Measurements from ENCODE around the gene PTAR1.

DNA sequence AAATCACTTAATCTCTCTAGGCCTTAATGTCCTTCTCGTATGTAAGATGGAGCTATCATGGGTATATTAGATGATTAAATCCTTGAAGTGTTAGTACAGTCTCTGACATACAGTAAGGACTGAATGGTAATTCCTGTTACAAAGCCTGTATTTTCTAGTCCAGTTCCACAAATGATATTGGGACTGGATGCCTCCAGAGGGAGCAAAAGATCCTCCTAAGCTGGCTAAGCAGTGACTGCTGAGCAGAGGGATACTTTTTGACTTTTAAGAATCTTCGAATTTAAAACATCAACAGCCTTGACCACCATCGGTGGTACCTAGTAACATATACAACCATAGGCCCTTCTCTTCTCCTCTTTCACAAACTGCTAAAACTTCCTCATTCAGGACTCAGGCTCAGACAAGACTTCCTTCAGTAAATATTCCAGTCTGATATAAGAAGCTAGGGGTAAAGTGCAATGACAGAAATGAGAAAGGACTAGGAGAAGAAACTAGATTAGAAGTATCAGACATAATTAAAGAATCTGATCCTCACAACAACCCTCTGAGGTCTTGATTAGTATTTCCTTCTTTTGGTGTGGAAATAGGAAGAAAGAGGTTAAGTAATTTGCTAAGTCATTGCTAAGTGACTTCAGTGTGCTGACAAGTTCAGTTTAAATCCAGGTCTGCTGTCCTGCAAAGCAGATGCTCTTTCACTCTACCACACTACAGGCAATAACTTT lies 13.9 kb downstream of the PTAR1 start:
- TF ChIP-seq, protein P1, sequence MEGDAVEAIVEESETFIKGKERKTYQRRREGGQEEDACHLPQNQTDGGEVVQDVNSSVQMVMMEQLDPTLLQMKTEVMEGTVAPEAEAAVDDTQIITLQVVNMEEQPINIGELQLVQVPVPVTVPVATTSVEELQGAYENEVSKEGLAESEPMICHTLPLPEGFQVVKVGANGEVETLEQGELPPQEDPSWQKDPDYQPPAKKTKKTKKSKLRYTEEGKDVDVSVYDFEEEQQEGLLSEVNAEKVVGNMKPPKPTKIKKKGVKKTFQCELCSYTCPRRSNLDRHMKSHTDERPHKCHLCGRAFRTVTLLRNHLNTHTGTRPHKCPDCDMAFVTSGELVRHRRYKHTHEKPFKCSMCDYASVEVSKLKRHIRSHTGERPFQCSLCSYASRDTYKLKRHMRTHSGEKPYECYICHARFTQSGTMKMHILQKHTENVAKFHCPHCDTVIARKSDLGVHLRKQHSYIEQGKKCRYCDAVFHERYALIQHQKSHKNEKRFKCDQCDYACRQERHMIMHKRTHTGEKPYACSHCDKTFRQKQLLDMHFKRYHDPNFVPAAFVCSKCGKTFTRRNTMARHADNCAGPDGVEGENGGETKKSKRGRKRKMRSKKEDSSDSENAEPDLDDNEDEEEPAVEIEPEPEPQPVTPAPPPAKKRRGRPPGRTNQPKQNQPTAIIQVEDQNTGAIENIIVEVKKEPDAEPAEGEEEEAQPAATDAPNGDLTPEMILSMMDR (IDR thresholded peaks at IDR 0.05 in 8 of 11, conservative IDR thresholded peaks at IDR 0.05 in 3 of 11) = peak in 1 of 11 experiments; percentile 15
- no peak for TF ChIP-seq POLR2A (IDR thresholded peaks at IDR 0.05)
